K562 (cell line): ENCODE results near the gene ZBTB25. TPM values are rescaled to one million over a fixed set of nuclear protein-coding genes. Genes with fewer than 3 reads are reported as not detected.

Experiments used
- CHD1 ChIP-seq: fragments of 200-600 bp; sonication (generic); IDR thresholded peaks from one replicate; pipeline ENCODE4 v1.6.1; 2012; ENCODE audit warnings: mild to moderate bottlenecking, moderate library complexity, low read length, inconsistent platforms
- DEAF1 ChIP-seq: fragments of 450-650 bp; formaldehyde crosslinking; IDR thresholded peaks from 2 replicates; pipeline ENCODE4 v1.4.0; 2020; ENCODE audit warnings: mild to moderate bottlenecking, moderate library complexity
- NRF1 ChIP-seq, 2 experiments: fragments of 450-650 bp; IDR thresholded peaks in 1 of 2; conservative IDR thresholded peaks in 1 of 2; 2 replicates each; pipeline ENCODE4 v1.6.1; 2014; ENCODE audit warnings: mild to moderate bottlenecking in 2 of 2
- PHF8 ChIP-seq: fragments of 200-600 bp; sonication (generic); IDR thresholded peaks from 2 replicates; pipeline ENCODE4 v1.6.1; 2012; ENCODE audit warnings: mixed run types, mild to moderate bottlenecking, inconsistent platforms, low read length, moderate library complexity, borderline replicate concordance
- POLR2H ChIP-seq: IDR thresholded peaks from 2 replicates; pipeline ENCODE4 v1.6.1; 2016; ENCODE audit warnings: missing genetic modification characterization, low read depth, mild to moderate bottlenecking, control low read depth, missing compliant biosample characterization, moderate library complexity
- VEZF1 ChIP-seq: fragments of 200-800 bp; sonication (Bioruptor generic); IDR thresholded peaks from 2 replicates; pipeline ENCODE4 v1.6.1; 2017; ENCODE audit warnings: missing genetic modification characterization, missing compliant biosample characterization
- ZBTB11 ChIP-seq, 3 experiments: fragments of 200-800 bp in 1 of 3; fragments of 250-450 bp in 1 of 3; fragments of 450-650 bp in 1 of 3; sonication (Bioruptor Pico) in 1 of 3; sonication (Bioruptor generic) in 1 of 3; formaldehyde crosslinking in 1 of 3; IDR thresholded peaks; 2 replicates each; pipeline versions ENCODE4 v1.6.1 to v1.8.0; 2016 to 2022; ENCODE audit warnings: mild to moderate bottlenecking in 2 of 3, missing genetic modification characterization in 2 of 3, missing compliant biosample characterization in 1 of 3, moderate library complexity in 1 of 3
- ZFP30 ChIP-seq: fragments of 250-450 bp; sonication (Bioruptor Pico); IDR thresholded peaks from 2 replicates; pipeline ENCODE4 v1.8.0; 2022; ENCODE audit warnings: moderate library complexity, mild to moderate bottlenecking, inconsistent platforms, borderline replicate concordance
- ZMIZ1 ChIP-seq, 2 experiments: fragments of 150-350 bp in 1 of 2; IDR thresholded peaks; 2 replicates each; pipeline ENCODE4 v1.6.1; 2012 to 2016; ENCODE audit warnings: low read depth in 2 of 2, low read length in 2 of 2, mild to moderate bottlenecking in 1 of 2, moderate library complexity in 1 of 2
- ZNF639 ChIP-seq, 2 experiments: fragments of 200-800 bp in 1 of 2; sonication (Bioruptor generic) in 1 of 2; sonication (generic) in 1 of 2; formaldehyde crosslinking in 1 of 2; IDR thresholded peaks in 1 of 2; conservative IDR thresholded peaks in 1 of 2; 2 replicates each; pipeline versions ENCODE4 v1.5.0 to v1.6.1; 2016 to 2020; ENCODE audit warnings: missing compliant biosample characterization in 1 of 2, missing genetic modification characterization in 1 of 2, missing genetic modification reagents in 1 of 2
- polyA plus RNA-seq, 8 experiments: library from polyadenylated mRNA; depleted of rRNA in 4 of 8; stranded (reverse) in 5 of 8; unstranded in 3 of 8; fragments of >200 nt; fragmentation: Nextera tagmentation in 2 of 8; fragmentation: Illumina TruSeq in 1 of 8; extraction: Ambion mirVana in 2 of 8; extraction: Trizol in 1 of 8; gene quantifications; 2 replicates each; pipeline versions ENCODE4 v1.2.1 to v1.2.3, GENCODE V29; 2011 to 2014; ENCODE audit warnings: inconsistent platforms in 1 of 8, missing spikeins in 1 of 8
- total RNA-seq, 7 experiments: library from RNA; depleted of rRNA in 6 of 7; stranded (reverse); fragments of >200 nt in 6 of 7; fragmentation: Illumina TruSeq in 2 of 7; extraction: Trizol in 2 of 7; gene quantifications; 2 replicates each; pipeline versions ENCODE4 v1.2.1 to v1.2.3, GENCODE V29; 2011 to 2021; ENCODE audit warnings: low replicate concordance in 1 of 7

Gene ZBTB25
- total and polyA plus RNA-seq, 9 of the 15 experiments (the other 6 are each of a cell fraction or from before 2014, with no cell fraction given), result 0.61 to 3.9 (median 2.3) TPM

- peak; percentile 69; the same call in 1 of the 2 replicates for TF ChIP-seq VEZF1 (CRISPR knock-in tag)
- TF ChIP-seq ZFP30, result no peak
- peak; percentile 67 for TF ChIP-seq CHD1
- peak in 1 of 2 experiments; percentile 29; a peak in 1 of 4 replicates for TF ChIP-seq ZNF639 (CRISPR knock-in tag; conservative IDR thresholded peaks at IDR 0.05 in 1 of 2, IDR thresholded peaks at IDR 0.05 in 1 of 2)
- TF ChIP-seq POLR2H, result 0 out of 2 replicates have a peak, but pooled peaks have one; percentile 23
- peak in 1 of 3 experiments; percentile 77; a peak in 1 of 6 replicates for TF ChIP-seq ZBTB11 (CRISPR knock-in tag; IDR thresholded peaks at IDR 0.05)
- TF ChIP-seq ZMIZ1 (IDR thresholded peaks at IDR 0.05; ENCODE audit: low read depth in 2 of 2, low read length in 2 of 2), result peak in 1 of 2 experiments; percentile 34; a peak in 1 of 4 replicates
- peak; percentile 12 to 22; a peak in 2 of 4 replicates for TF ChIP-seq NRF1 (conservative IDR thresholded peaks at IDR 0.05 in 1 of 2, IDR thresholded peaks at IDR 0.05 in 1 of 2)
- TF ChIP-seq PHF8, result peak; percentile 64; the same call in 1 of the 2 replicates
- 0 out of 2 replicates have a peak, but pooled peaks have one; percentile 18 for TF ChIP-seq DEAF1 (CRISPR knock-in tag)
Measured at GRCh38 chr14:64504897-64505794, 1.5 kb upstream of the ZBTB25 start (continued).
